ENCODE results near the gene IQCC.
"Not testable (repeated sequence)": the region's sequence is repeated elsewhere in the genome, so short reads cannot be mapped to it uniquely, and the experiment has no call there.

Gene IQCC

DNA sequence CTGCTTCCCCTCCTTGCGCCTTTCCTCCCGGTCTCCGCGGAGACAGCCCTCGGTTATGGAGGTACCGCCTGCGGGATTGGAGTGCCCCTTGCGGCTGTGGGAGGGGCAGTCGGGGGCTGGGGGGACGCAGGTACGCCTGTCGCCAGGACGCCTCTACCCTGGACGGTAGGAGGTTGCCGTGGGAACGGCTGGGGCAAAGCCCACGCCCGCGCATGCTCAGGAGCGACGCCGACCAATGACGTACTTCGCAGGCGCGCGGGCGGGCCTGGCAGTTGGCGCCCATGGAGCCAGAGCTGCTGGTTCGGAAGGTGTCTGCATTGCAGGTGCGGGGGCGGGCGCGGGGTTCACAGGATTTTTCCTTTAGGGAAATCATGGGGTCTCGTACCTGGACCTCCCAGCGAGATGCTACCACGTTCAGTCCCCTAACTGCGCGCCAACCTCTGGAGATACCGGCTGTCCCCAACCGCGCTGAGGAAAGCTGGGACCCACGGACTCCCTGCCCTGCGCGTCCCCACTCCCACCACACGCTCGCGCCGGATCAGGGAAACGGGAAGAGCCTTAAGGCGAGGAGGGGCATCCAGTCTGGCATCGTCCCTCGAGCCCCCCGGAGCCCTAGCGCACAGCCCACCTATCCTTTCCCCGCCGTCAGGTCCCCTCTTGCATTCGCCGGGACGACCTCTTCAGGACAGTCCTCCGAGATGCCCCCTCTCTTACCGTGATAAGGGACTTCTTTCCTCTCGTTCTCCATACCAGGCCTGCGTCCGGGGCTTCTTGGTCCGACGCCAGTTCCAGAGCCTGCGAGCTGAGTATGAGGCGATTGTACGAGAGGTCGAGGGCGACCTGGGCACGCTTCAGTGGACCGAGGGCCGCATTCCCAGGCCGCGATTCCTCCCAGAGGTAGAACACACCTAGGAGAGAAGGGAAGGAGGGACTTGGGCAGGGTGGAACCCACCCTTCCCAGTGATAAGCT lies at the start of gene IQCC:
TSS of gene IQCC (plus strand) at position 271 of the 970 bp plus-strand sequence. CDS start at position 282, 11 bp downstream.
- FAIRE-seq = peak; percentile 68
- DNase-seq (ENCODE audit: insufficient read length, low spot score) = peak; percentile 82

DNA sequence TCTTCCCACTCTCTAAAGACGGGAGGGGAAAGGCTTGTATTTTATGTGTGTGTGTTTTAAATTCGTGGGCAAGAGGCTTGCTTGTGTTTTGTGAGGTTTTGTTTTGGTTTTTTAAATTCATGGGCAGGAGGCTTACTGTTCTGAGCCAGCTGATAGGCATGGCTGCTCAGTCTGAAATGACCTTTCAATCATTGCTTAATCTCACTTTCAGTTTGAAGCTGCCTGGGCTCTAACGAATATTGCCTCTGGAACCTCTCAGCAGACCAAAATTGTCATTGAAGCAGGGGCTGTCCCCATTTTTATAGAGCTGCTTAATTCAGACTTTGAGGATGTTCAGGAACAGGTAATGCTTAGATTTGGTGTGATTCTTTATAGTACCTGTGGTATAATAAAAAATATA lies 46.3 kb upstream of the IQCC start:
- peak; percentile 83 for FAIRE-seq

DNA sequence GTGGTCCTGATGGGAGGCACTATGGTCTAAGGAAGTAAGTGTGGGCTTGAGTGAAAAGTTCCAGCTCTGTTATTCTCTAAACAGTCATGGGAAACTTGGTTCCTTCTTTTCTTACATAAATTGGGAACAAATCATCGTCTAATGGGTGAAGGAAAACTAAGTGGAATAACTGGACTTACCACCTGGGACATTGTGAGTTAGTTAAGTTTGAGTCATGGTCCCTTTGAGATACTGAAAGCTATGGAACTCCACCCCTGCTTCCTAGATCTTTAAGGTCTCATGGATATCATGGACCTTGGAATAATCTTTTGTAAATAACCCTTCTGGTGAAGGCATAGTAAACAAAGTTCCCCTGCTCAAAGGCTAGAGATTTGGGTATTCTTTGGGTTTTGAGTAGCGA lies 42.1 kb upstream of the IQCC start:
- DNase-seq (ENCODE audit: insufficient read length, low spot score) (no peak), FAIRE-seq (peak; percentile 59)

More for the DNA sequence above, 46.3 kb upstream of the IQCC start:
- DNase-seq (ENCODE audit: insufficient read length, low spot score) = peak; percentile 25

DNA sequence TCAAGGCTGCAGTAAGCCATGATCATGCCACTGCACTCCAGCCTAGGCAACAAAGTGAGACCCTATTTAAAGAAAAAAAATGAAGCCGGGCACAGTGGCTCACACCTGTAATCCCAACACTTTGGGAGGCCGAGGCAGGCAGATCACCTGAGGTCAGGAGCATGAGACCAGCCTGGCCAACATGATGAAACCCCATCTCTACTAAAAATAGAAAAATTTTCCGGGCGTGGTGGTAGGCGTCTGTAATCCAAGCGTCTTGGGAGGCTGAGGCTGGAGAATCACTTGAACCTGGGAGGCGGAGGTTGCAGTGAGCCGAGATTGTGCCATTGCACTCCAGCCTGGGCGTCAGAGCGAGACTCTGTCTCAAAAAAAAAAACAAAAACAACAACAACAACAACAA lies 39.8 kb upstream of the IQCC start:
- not testable (repeated sequence) for FAIRE-seq; DNase-seq (ENCODE audit: insufficient read length, low spot score)

DNA sequence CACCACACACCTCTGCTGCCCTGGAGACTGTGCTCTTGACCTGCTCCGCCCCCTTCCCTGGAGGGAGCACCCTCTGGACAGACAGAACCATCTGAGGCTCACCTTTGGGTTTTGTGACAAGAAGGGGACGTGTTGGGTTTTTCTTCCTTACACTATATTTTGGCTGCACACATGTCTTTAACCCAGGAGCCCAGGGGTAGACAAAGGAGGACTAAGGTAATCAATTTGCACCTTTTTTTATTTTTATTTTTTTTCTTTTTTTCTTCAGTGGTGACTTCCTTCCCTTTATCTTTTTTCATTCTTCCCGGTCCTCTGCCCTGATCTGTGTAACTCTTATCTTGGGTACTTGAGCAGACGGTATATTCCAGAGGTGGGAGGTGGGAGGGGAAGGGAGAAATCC lies 34.5 kb upstream of the IQCC start:
- DNase-seq (ENCODE audit: insufficient read length, low spot score) = no peak
- FAIRE-seq = no peak

DNA sequence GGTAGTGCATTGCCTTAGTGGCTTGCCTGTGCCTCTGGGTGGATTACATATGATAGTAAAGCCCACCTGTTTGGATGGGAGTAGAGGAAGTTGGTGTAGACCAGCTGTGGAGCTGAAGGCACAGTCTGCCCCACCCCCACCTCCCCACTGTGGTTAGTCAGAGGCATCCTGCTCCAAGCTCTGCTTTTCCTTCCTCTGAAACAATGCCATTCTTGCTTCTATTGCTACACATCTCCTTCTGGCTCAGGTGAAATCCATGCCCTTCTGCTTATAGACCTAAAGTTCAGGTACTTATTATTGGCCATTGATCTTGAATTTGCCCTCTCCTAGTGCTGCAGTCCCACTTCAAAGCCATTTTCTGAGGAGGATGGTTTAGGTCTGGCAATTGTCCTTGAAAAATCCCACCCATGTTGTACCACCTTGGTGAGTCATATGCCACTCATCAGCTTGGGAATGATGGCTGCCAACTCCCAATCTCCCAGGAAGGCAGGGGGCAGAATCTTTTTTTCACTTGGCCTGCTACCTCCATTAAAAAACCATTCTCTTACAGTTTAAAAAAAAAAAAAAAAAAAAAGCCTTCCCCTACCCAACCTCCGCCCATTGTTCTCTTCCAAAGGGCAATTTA lies 32.7 kb upstream of the IQCC start:
- no peak for FAIRE-seq

DNA sequence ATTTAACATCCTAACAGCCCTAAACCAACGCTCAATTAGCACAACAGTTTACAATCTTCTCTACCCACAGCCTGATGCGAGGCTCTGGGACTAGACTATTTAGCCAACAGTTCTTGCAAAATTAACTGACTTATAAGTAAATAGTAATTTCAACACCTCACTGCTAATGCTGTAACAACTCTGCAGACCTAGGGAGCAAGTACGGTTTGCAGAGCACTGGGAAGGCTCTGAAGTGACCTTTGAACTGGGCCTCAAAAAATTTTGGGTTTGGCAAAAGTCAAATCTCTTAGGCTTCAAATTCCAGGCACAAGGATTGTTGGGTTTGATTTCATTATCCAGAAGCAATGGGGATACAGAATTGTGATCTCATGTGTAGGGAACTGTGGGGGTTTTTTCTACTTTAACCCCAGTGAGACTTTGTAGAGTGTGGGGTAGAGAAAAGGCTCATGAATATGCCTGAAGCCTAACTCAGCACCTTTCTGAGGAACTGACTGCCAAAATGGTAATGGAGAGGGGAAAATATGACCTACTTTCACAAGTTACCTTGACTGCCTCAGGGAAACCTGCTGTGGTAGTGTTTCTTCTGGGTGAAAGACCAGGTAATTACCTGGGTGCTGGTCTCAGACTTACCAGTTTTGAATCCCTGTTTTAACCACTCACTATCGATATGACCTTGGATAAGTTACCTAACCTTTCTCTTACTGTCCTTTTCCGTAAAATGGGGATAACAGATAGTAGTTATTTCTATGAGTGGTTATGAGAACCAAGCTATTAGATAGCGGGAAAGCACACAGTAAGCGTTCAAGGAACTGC lies 26.9 kb upstream of the IQCC start:
- FAIRE-seq = no peak

More for the DNA sequence above, 32.7 kb upstream of the IQCC start:
- no peak for DNase-seq (ENCODE audit: insufficient read length, low spot score)

DNA sequence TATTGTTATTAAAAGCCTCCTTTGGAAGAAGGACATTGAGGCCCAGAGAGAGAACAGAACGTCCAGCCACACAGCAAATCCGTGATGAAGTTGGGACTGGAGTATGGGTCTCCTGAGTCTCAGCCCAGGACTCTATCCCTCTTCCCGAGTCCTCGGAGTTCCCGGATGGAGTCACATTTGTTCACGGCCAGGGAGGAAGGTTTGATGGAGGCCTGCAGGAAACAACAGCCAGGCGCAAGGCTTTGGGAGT lies 26.4 kb upstream of the IQCC start:
- FAIRE-seq (no peak), DNase-seq (ENCODE audit: insufficient read length, low spot score) (no peak)

More for the DNA sequence above, 26.9 kb upstream of the IQCC start:
- no peak for DNase-seq (ENCODE audit: insufficient read length, low spot score)

DNA sequence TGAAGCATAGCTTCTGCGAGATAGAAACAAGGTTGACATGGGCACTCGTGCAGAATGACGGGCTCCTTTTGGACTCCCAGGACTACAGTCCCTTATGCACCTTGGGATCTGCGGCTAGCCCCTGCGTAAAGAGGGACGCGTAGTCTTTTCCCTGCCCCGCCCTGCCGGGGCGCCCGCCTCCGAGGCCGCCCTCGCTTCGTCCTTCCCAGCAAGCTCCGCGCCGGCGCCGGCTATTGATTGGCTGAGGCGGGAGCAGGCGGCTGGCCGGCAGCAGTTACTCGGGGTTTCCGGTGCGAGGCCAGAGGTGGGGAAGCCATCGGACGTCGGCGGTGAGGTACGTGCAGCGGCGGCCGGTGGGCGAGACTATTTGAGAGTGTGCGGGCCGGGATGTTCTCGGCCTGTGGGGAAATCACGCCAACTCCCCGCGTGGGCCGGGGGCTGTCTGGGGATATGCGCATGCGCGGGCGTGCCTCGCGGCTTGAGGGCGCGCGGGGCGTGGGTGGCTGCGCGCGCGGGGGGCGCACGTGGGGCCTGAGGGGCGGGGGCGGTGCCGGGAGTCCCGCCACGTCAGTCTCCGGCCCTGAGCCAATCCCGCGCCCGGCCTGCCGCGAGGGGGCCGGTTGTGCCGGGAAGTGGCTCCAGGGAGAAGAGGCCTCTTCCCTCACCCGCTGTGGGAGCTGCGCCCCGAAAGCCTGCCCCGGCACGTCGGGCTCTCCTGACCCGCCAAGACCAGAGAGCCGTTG lies 25.9 kb upstream of the IQCC start, which contains the start of gene TXLNA:
TSS of gene TXLNA (plus strand) at position 233 of the 743 bp plus-strand sequence. CDS start 671 bp downstream, outside the sequence.
- FAIRE-seq (peak; percentile 79), DNase-seq (ENCODE audit: insufficient read length, low spot score) (peak; percentile 96)

DNA sequence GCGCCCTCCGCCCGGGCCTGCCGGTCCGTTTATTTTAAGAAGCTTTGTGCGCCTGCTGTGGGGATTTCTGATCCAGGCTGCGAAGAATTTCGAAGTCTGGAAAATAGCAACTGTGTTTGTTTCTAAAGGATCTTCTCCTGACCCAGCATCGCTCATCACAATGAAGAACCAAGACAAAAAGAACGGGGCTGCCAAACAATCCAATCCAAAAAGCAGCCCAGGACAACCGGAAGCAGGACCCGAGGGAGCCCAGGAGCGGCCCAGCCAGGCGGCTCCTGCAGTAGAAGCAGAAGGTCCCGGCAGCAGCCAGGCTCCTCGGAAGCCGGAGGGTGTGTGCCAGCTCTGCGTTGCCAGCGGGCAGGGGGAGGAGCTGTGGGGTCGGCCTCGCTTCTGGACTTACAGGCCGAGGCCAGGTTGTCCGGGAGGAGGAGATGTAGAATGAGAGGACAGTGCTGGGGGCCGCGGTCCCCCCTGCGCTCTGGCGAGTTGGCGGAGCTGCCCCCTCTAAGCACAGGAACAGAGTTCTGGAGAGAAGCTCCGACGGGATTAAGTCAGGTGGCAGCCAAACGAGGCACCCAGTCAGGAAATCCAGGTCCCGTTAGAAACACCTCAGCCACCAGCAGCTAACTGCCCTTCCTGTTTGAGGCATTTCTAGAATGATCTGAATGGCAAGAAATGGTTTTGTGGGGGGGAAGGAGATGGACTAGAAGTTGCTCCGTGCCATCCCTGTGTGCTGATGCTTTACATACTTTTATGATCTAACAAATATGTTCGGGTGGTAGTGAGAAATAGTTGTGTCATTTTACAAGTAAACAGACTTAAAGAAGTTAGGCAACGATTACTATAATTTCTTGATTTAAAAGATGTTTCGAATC lies 25.0 kb upstream of the IQCC start:
- FAIRE-seq (peak; percentile 21), DNase-seq (ENCODE audit: insufficient read length, low spot score) (peak; percentile 37)

DNA sequence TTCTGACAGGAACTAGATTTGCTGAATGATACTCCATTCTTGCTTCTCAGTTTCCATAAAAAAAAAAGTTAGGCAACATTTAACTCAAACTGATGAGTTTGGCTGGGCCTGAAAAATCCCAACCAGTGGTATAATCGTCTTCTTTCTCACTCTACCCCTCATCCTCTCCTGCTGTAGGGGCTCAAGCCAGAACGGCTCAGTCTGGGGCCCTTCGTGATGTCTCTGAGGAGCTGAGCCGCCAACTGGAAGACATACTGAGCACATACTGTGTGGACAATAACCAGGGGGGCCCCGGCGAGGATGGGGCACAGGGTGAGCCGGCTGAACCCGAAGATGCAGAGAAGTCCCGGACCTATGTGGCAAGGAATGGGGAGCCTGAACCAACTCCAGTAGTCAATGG lies 24.4 kb upstream of the IQCC start:
- FAIRE-seq = no peak
- DNase-seq (ENCODE audit: insufficient read length, low spot score) = no peak

DNA sequence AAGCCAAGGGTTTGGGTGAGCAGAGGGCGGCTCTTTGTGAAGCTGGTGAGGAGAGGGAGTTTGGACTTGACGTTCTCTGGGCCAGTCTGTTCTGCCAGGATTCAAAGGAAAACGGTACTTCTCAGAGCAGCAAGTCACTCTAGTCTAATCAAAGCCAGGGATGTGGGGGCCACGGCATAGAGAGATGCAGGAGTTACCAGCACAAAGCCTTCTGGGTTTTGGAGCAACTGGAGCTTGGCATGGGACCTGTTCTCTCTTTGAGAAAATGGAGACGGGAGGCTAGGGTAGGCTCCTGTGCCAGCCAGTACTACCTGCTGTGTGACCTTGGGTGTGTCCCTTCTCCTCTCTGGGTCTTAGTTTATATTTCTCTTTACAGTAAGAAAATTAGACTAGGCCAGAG lies 23.9 kb upstream of the IQCC start:
- FAIRE-seq (no peak), DNase-seq (ENCODE audit: insufficient read length, low spot score) (no peak)

DNA sequence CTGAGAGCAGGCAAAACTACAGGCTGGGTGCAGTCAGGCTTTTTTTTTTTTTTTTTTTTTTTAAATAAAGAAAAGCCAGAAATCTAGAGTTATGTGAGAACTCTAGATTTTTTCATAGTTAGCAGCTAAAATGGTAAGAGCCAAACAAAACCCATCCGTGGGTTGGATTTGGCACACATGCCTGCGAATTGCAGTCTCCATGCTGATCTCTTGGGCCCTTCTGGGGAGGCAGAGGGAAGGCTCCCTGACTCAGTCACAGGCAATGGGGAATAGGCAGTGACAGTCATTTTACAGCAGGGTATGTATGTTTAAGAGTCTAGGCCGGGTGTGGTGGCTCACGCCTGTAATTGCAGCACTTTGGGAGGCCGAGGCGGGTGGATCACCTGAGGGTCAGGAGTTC lies 23.4 kb upstream of the IQCC start:
- DNase-seq (ENCODE audit: insufficient read length, low spot score) (no peak), FAIRE-seq (no peak)

DNA sequence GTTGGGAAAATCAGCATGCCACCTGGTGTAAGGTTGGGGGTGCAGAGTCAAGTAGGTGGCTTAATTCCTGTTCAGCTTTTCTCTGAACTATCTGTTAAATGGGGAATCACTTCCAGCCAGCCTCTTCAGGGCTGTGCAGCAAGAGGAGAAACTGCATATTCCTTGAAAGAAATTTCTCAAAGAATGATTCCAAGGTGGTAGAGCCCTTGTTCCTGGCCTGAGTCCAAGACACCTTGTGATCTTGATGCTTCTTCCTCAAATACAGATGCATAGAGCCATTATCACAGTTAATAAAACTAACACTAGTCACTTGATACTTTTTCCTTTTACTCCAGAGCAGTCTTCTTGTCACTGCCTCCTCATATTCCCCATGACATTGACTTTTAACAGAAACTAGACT lies 20.8 kb upstream of the IQCC start:
- FAIRE-seq (no peak), DNase-seq (ENCODE audit: insufficient read length, low spot score) (no peak)

DNA sequence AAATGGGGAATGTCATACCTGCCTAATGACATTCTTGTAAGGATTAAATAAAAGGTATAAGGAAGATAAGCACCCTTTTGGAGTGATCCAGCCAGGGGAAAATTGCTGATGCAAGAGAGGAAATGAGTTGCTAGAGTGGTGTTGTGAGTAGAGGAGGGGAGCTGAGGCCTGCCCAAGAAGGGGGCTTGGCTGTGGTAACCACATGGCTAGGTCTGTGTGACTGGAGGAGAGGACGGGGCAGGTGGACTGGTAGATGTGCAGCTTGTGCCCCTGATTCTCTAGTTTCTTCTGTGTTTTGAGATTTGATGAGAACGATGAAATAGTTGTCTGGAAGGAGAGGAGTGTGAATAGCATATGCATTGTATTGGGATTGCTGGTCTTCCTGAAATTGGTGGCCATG lies 19.4 kb upstream of the IQCC start:
- FAIRE-seq = no peak
- DNase-seq (ENCODE audit: insufficient read length, low spot score) = no peak

DNA sequence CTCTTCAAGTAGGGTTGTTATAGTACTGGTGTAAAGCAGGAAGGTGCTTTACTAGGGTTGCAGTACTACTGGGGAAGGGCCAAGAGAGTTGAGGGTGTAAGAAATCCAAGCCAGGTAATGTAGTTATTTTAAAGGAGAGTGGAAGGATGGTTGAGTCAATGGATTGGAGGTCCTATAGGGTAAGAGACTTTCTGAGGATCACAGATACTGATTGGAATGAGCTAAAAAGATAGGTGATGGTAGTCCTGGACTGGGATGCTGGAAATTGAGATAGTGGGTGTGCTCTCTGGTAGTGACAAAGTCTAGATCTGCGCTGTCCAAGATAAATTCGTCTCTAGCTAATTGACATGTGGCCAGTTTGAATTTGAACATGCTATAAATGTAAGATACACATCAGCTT lies 19.0 kb upstream of the IQCC start:
- no peak for DNase-seq (ENCODE audit: insufficient read length, low spot score)
- no peak for FAIRE-seq

DNA sequence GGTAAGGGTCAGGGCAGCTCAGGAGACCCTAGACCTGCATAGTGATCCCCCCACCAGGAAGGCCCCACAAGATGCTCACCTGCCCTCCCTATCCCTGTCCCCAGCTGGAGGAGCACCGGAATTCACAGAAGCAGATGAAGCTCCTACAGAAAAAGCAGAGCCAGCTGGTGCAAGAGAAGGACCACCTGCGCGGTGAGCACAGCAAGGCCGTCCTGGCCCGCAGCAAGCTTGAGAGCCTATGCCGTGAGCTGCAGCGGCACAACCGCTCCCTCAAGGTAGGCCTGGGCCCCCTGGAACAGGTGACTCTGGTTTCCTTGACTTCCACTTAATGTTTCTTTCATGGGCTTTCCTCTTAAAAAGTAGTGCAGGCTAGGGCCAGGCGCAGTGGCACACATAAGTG lies 17.6 kb upstream of the IQCC start:
- no peak for FAIRE-seq

DNA sequence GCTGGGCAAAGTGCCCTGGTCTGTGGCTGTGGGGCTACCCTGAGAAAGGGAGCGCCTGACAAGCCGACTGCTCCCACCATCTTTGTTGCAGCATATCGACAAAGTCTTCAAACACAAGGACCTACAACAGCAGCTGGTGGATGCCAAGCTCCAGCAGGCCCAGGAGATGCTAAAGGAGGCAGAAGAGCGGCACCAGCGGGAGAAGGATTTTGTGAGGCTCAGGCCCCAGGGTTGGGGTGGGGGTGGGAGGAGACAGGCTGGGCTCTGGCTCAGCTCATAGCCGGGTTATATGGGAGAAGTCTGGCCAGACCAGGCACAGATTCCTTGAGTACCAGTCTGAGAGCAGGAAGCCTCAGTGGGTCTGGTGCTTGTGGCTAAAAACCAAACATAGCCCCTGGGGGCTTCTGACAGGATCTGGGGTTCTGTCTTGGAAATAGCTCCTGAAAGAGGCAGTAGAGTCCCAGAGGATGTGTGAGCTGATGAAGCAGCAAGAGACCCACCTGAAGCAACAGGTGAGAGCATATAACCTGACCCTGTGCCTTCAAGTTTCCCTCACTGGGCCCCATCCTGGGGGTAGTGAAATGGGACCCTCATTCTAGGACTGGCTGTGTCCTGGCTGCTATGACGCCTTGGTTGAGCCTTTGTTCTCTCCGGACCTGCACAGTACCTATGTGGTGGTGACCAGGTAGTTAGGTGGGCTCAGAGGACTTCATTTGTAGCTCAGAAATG lies 13.1 kb upstream of the IQCC start:
- FAIRE-seq (no peak), DNase-seq (ENCODE audit: insufficient read length, low spot score) (no peak)

More for the DNA sequence above, 17.6 kb upstream of the IQCC start:
- no peak for DNase-seq (ENCODE audit: insufficient read length, low spot score)

DNA sequence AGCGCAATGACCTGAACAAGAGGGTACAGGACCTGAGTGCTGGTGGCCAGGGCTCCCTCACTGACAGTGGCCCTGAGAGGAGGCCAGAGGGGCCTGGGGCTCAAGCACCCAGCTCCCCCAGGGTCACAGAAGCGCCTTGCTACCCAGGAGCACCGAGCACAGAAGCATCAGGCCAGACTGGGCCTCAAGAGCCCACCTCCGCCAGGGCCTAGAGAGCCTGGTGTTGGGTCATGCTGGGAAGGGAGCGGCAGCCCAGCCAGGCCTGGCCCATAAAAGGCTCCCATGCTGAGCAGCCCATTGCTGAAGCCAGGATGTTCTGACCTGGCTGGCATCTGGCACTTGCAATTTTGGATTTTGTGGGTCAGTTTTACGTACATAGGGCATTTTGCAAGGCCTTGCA lies 10.5 kb upstream of the IQCC start:
- FAIRE-seq (no peak), DNase-seq (ENCODE audit: insufficient read length, low spot score) (no peak)
